ENCODE results near the gene ZNF397.
"Not testable (repeated sequence)": the region's sequence is repeated elsewhere in the genome, so short reads cannot be mapped to it uniquely, and the experiment has no call there.

ZNF397 gene

GRCh38 chr18:35201256-35201931 is 39.4 kb upstream of the ZNF397 start:
- Mint-ChIP-seq H3K4me1 (peaks cover 20% of the 10 kb centered on the region), H3K27ac (peak overlapping the region in 1 of 3 experiments; percentile 41), H3K36me3 (ENCODE audit: low read depth) (peaks cover 13% of the 10 kb centered on the region), H3K9me3 (peaks cover 15% of the 10 kb centered on the region), H3K27me3 (ENCODE audit: low read depth) (no peaks in the 10 kb centered on the region), H3K4me3 (no peak overlapping the region)
- TF ChIP-seq CTCF (IDR thresholded peaks at IDR 0.05; ENCODE audit: unreplicated experiment in 3 of 3) = no peak

GRCh38 chr18:35203067-35203466 is 37.8 kb upstream of the ZNF397 start:
- no peaks in the 10 kb centered on the region for H3K27me3 Mint-ChIP-seq (ENCODE audit: low read depth)
- H3K4me3 Mint-ChIP-seq = no peak overlapping the region
- H3K9me3 Mint-ChIP-seq = peaks cover 15% of the 10 kb centered on the region
- H3K27ac Mint-ChIP-seq = peak overlapping the region in 1 of 3 experiments; percentile 68
- H3K4me1 Mint-ChIP-seq = peaks cover 20% of the 10 kb centered on the region
- H3K36me3 Mint-ChIP-seq (ENCODE audit: low read depth) = peaks cover 13% of the 10 kb centered on the region
- no peak for TF ChIP-seq CTCF (IDR thresholded peaks at IDR 0.05; ENCODE audit: unreplicated experiment in 3 of 3)

GRCh38 chr18:35205199-35205712 is 35.6 kb upstream of the ZNF397 start:
- Mint-ChIP-seq H3K9me3 (peaks cover 15% of the 10 kb centered on the region), H3K27ac (no peak overlapping the region), H3K4me3 (no peak overlapping the region), H3K36me3 (ENCODE audit: low read depth) (peaks cover 13% of the 10 kb centered on the region), H3K27me3 (ENCODE audit: low read depth) (no peaks in the 10 kb centered on the region), H3K4me1 (peaks cover 20% of the 10 kb centered on the region)
- TF ChIP-seq CTCF (IDR thresholded peaks at IDR 0.05; ENCODE audit: unreplicated experiment in 3 of 3) = no peak

- not testable (repeated sequence) for H3K27me3 Mint-ChIP-seq (ENCODE audit: low read depth); H3K4me3 Mint-ChIP-seq; H3K27ac Mint-ChIP-seq
- Mint-ChIP-seq H3K36me3 (ENCODE audit: low read depth) (peaks cover 13% of the 10 kb centered on the region), H3K4me1 (peaks cover 20% of the 10 kb centered on the region), H3K9me3 (peaks cover 15% of the 10 kb centered on the region)
These were observed 34.9 kb upstream of the ZNF397 start for GRCh38 chr18:35205746-35206458.

- H3K9me3 Mint-ChIP-seq = no peaks in the 10 kb centered on the region
- H3K36me3 Mint-ChIP-seq (ENCODE audit: low read depth) = no peaks in the 10 kb centered on the region
- H3K4me3 Mint-ChIP-seq = no peak overlapping the region
- no peak overlapping the region for H3K27ac Mint-ChIP-seq
- H3K4me1 Mint-ChIP-seq = no peaks in the 10 kb centered on the region
- no peaks in the 10 kb centered on the region for H3K27me3 Mint-ChIP-seq (ENCODE audit: low read depth)
- TF ChIP-seq CTCF (IDR thresholded peaks at IDR 0.05; ENCODE audit: unreplicated experiment in 3 of 3) = no peak
These were observed 25.8 kb upstream of the ZNF397 start for GRCh38 chr18:35215026-35215425.

- not testable (repeated sequence) for H3K4me3 Mint-ChIP-seq; H3K27me3 Mint-ChIP-seq (ENCODE audit: low read depth); H3K4me1 Mint-ChIP-seq; H3K36me3 Mint-ChIP-seq (ENCODE audit: low read depth); H3K27ac Mint-ChIP-seq; H3K9me3 Mint-ChIP-seq
These were observed 24.2 kb upstream of the ZNF397 start for GRCh38 chr18:35216611-35217010.

GRCh38 chr18:35219331-35219730 is 21.5 kb upstream of the ZNF397 start:
- not testable (repeated sequence) for H3K4me1 Mint-ChIP-seq, H3K4me3 Mint-ChIP-seq

More at GRCh38 chr18:35219331-35219730, 21.5 kb upstream of the ZNF397 start:
- H3K27me3 Mint-ChIP-seq (ENCODE audit: low read depth); H3K27ac Mint-ChIP-seq; H3K9me3 Mint-ChIP-seq; H3K36me3 Mint-ChIP-seq (ENCODE audit: low read depth): not testable (repeated sequence)

Data from nephron (organoid).